Activated naive CD8-positive, alpha-beta T cell treated with anti-CD3 and anti-CD28 coated beads, Interleukin-2, amount 10 ng/mL, durations not matched to agents 7 days and 5 days (primary cell): Measurements from ENCODE around the gene CLMN. TPM values are rescaled to one million over a fixed set of nuclear protein-coding genes. Genes with fewer than 3 reads are reported as not detected.

Experiments
- ATAC-seq: fragments of 150-1000 bp; cut with Tn5 transposase; one replicate; pipeline ENCODE4 v1.10.0; 2021; ENCODE audit warnings: low read depth, moderate library complexity
- POLR2A ChIA-PET: fragments of 350-600 bp; sonication (Branson Sonifier 250); formaldehyde crosslinking; loops from one replicate; lab custom pipeline; 2021; ENCODE audit warnings: antibody characterized with exemption; lab: Charles Lee
- DNase-seq: peaks from one replicate; pipeline ENCODE4 v3.0.0; 2021
- H3K27ac Mint-ChIP-seq: one replicate; pipeline ENCODE4 v1.8.0; 2022; ENCODE audit warnings: mild to moderate bottlenecking, mixed read lengths
- H3K27me3 Mint-ChIP-seq: one replicate; pipeline ENCODE4 v1.8.0; 2022; ENCODE audit warnings: mild to moderate bottlenecking, moderate library complexity, mixed read lengths
- H3K36me3 Mint-ChIP-seq: one replicate; pipeline ENCODE4 v1.8.0; 2021; ENCODE audit warnings: mild to moderate bottlenecking, mixed read lengths
- H3K4me1 Mint-ChIP-seq: one replicate; pipeline ENCODE4 v1.8.0; 2021; ENCODE audit warnings: mixed read lengths
- H3K4me3 Mint-ChIP-seq: one replicate; pipeline ENCODE4 v1.8.0; 2022; ENCODE audit warnings: mild to moderate bottlenecking, moderate library complexity, mixed read lengths
- H3K9me3 Mint-ChIP-seq: one replicate; pipeline ENCODE4 v1.8.0; 2021; ENCODE audit warnings: mixed read lengths
- microRNA-seq: library from miRNA; unstranded; fragments of <30 nt; microRNA quantifications from one replicate; pipeline ENCODE4 v1.2.0, GENCODE V29; 2022
- total RNA-seq, 2 experiments: library from RNA; stranded (reverse); gene quantifications; one replicate each; pipeline ENCODE4 v1.2.3, GENCODE V29; 2021

Gene CLMN
- total RNA-seq, 2 experiments from 2014 or later = 3.7 to 4.3 TPM

GRCh38 chr14:95133282-95133681 is 186.4 kb downstream of the CLMN start:
- no peak for ATAC-seq
- DNase-seq = no peak
- Mint-ChIP-seq H3K4me1 (peaks cover 5% of the 10 kb centered on the region), H3K4me3 (no peak overlapping the region), H3K27me3 (no peaks in the 10 kb centered on the region), H3K36me3 (peaks cover 22% of the 10 kb centered on the region), H3K27ac (no peak overlapping the region), H3K9me3 (no peaks in the 10 kb centered on the region)
- POLR2A ChIA-PET = no interaction called here

DNA sequence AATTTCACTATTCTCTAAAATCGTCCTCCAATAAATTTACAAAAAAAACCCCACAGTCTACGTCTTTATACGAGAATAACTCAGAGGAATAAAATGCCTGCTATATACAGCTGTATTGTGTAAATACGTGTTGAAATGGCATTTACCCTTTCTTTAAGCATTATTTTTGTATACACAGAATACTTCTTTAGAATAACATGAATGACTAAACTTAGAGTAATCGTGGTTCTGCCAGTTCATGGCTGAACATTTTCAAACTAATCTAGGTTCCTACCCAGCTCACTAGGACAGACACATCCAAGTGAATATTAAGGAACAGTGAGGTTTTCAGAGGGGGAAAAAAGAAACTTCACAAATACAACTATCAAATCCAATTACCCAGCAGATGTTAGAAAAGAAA is 186.9 kb downstream of the CLMN start:
- Mint-ChIP-seq H3K4me3 (no peak overlapping the region), H3K36me3 (peaks cover 24% of the 10 kb centered on the region), H3K4me1 (peaks cover 5% of the 10 kb centered on the region), H3K27me3 (no peaks in the 10 kb centered on the region), H3K9me3 (no peaks in the 10 kb centered on the region), H3K27ac (no peak overlapping the region)
- POLR2A ChIA-PET = no interaction called here
- DNase-seq (no peak), ATAC-seq (no peak)

Small RNA genes lying within 50 kb of the gene (microRNA-seq; reads per million reads assigned to microRNA genes)
- gene MIR3173 = 7.0 reads per million, percentile 3 among the genes with 10 or more reads in this experiment

Other genes with a start within 250 kb of the CLMN start
- 10 to 100 TPM; 62.7 to 65.5 TPM for gene DICER1, start 162.4 kb downstream of the CLMN start, total RNA-seq
- gene SYNE3, start 196.7 kb upstream of the CLMN start, total RNA-seq = 10 to 100 TPM; 79.0 to 79.1 TPM
- gene GLRX5, start 215.1 kb upstream of the CLMN start, total RNA-seq = 10 to 100 TPM; 33.8 to 34.7 TPM